ENCODE results near the gene ANO4. TPM values are rescaled to one million over a fixed set of nuclear protein-coding genes. Genes with fewer than 3 reads are reported as not detected.

ANO4 gene
- total RNA-seq, 1 experiment from 2014 or later = 5.7 TPM

DNA sequence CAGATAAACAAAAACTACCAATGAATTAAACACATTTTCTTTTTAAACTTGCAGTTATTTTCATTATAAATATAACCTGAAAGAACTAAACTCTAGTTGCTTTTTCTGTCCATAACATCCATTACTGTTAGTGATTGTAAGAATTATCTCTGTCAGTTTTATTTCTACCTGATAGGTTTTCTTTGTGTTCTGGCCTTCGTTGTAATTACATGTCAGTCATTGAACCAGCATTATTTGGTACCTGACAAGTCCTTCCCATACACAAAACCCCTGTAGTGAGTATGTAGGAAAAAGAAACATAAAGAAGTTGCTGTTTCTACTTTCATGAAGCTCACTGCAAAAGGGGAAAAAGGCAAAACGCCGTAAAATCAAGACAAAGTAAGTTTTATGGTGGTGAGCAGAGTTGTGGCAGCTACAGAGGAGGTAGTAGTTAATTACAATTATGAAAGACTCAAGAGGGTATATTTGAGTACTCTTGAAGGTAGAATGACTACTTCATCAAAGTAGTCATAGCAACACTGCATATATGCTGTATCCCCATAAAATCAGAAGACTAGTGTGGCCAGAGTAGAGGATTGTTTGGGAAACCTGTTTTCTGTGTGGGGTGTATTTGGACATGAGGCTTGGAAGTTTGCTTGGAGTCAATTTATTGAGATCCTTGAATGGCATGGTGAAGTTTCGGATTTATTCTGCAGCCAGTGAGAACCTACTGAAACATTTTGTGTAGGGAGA, 312.6 kb downstream of the ANO4 start:
- no peak overlapping the region for H2BK20ac ChIP-seq (ENCODE audit: low read depth, low read length, poor library complexity, severe bottlenecking)
- TF ChIP-seq, protein P1, sequence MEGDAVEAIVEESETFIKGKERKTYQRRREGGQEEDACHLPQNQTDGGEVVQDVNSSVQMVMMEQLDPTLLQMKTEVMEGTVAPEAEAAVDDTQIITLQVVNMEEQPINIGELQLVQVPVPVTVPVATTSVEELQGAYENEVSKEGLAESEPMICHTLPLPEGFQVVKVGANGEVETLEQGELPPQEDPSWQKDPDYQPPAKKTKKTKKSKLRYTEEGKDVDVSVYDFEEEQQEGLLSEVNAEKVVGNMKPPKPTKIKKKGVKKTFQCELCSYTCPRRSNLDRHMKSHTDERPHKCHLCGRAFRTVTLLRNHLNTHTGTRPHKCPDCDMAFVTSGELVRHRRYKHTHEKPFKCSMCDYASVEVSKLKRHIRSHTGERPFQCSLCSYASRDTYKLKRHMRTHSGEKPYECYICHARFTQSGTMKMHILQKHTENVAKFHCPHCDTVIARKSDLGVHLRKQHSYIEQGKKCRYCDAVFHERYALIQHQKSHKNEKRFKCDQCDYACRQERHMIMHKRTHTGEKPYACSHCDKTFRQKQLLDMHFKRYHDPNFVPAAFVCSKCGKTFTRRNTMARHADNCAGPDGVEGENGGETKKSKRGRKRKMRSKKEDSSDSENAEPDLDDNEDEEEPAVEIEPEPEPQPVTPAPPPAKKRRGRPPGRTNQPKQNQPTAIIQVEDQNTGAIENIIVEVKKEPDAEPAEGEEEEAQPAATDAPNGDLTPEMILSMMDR (conservative IDR thresholded peaks at IDR 0.05) = no peak
- H4K91ac ChIP-seq (ENCODE audit: insufficient read length, low read depth, low read length) = no peak overlapping the region
- no peaks in the 10 kb centered on the region for H3K23me2 ChIP-seq (ENCODE audit: insufficient read length, low read depth, low read length, poor library complexity, severe bottlenecking)
- H2BK12ac ChIP-seq (ENCODE audit: insufficient read length, low read depth, low read length) = no peak overlapping the region
- H3K56ac ChIP-seq (ENCODE audit: insufficient read length, low read depth, low read length) = no peak overlapping the region
- 0 out of 5 replicates have a peak, but pooled peaks cover 0 to 3% of the 10 kb centered on the region in 2 experiments for H3K9me3 Mint-ChIP-seq
- H2BK15ac ChIP-seq (ENCODE audit: low read depth, low read length) = no peak overlapping the region
- H2AFZ ChIP-seq (ENCODE audit: low read length) = no peak overlapping the region
- no peaks in the 10 kb centered on the region for H4K20me1 ChIP-seq (ENCODE audit: control insufficient read depth, insufficient read depth, insufficient read length)
- no peaks in the 10 kb centered on the region for H3K27me3 ChIP-seq (ENCODE audit: insufficient read depth, low read length)
- WGBS (ENCODE audit: extremely low coverage, insufficient read length, low lambda C conversion rate) = no CpG with 5 or more reads among the region's 4 CpGs
- no peak overlapping the region for H4K8ac ChIP-seq (replicated peaks; ENCODE audit: insufficient read length, low read depth, low read length)
- no peaks in the 10 kb centered on the region for H3K4me1 ChIP-seq (ENCODE audit: insufficient read depth, low read length)
- no peak overlapping the region for H3K27ac ChIP-seq (ENCODE audit: insufficient read length, low read depth, low read length)
- H4K5ac ChIP-seq (ENCODE audit: insufficient read length, low read depth, low read length) = no peak overlapping the region
- H3K4ac ChIP-seq (ENCODE audit: low read depth, low read length) = no peak overlapping the region
- H3K27me3 Mint-ChIP-seq (ENCODE audit: low read depth) = no peaks in the 10 kb centered on the region
- H3K4me1 Mint-ChIP-seq = no peaks in the 10 kb centered on the region
- no peak overlapping the region for H3T11ph ChIP-seq (ENCODE audit: low read length)
- no peaks in the 10 kb centered on the region for H3K79me1 ChIP-seq (ENCODE audit: insufficient read depth, low read depth, low read length, poor library complexity, severe bottlenecking)
- H3K18ac ChIP-seq (ENCODE audit: insufficient read length, low read depth, low read length) = no peak overlapping the region
- no peak overlapping the region for H2AK5ac ChIP-seq (ENCODE audit: insufficient read length, low read length)
- H3K9me3 ChIP-seq (ENCODE audit: control insufficient read depth, low read depth, low read length) = no peaks in the 10 kb centered on the region
- no peak overlapping the region for H2BK120ac ChIP-seq (ENCODE audit: low read depth, low read length, poor library complexity, severe bottlenecking)
- H3K36me3 Mint-ChIP-seq (ENCODE audit: insufficient read depth in 1 of 3, low read depth in 3 of 3) = no peaks in the 10 kb centered on the region
- no peak overlapping the region for H2BK5ac ChIP-seq (ENCODE audit: insufficient read length, low read length)
- no peak overlapping the region for H3K4me3 Mint-ChIP-seq
- 0 out of 7 replicates have a peak overlapping the region, but pooled peaks of 1 of the 3 experiments have one; percentile 12 for H3K27ac Mint-ChIP-seq
- H3K14ac ChIP-seq (ENCODE audit: insufficient read depth, low read length) = no peak overlapping the region
- no peak overlapping the region for H3K9ac ChIP-seq (ENCODE audit: extremely low read depth, insufficient read length, low read length)
- H3K4me2 ChIP-seq (ENCODE audit: insufficient read depth, insufficient read length, low read length) = no peak overlapping the region
- no peaks in the 10 kb centered on the region for H3K79me2 ChIP-seq (ENCODE audit: insufficient read depth, low read length)
- no peak overlapping the region for H3K23ac ChIP-seq (ENCODE audit: insufficient read length, low read depth, low read length)
- DNase-seq = no peak
